Cerebellar cortex (tissue), 1 donor: Measurements from ENCODE around the gene GRIK3.

Experiments used
- DNase-seq: peaks from one replicate; pipeline ENCODE4 v3.0.0-alpha.2; 2015; ENCODE audit warnings: low spot score

GRIK3 gene

DNA sequence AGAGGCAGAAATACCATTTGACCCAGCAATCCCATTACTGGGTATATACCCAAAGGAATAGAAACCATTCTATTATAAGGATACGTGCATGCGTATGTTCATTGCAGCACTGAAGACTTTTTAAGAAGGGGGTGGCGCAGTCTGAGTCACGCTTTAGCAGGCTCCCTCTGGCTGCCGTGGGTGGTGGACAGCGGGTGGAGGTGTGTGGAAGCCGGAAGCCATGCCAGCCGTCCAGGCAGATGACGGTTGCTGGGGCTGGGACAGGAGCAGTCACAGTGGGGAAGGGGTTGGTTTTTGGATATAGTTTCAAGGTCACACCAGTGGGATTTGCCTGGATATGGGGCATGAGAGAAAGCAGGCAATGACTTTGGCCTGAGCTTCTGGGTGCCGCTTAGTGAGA is 270.5 kb downstream of the GRIK3 start:
- no peak for DNase-seq

DNA sequence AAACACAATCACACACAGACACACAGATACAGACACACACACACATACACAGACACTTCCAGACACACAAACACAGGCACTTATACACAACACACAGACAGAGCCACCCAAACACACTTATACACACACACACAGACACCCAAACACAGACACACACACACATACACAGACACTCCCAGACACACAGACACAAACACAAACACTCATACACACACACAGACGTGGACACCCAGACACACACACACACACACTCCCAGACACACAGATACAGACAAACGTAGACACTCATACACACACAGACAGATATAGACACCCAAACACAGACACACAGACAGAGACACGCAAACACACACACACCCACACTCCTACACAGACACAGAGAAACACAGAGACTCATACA is 272.1 kb downstream of the GRIK3 start:
- no peak for DNase-seq

DNA sequence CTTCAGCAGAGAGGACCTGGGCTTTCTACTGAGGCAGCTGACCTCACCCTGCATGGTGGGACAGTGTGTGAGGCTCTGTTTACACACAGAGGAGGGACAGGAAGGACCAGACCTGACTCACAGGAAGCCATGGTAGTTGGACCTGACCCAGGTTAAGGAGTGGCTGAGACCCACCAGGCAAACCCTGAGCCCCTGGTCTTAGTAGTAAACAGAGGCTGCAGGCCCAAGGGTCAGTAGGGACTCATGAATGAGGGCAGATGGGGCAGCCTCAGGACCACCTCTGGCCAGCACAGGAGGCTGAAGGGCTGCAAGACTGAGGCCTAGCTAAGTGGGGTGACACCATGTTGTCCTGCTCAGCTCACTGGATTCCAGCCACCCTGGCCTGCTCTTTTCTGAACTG is 273.2 kb downstream of the GRIK3 start:
- DNase-seq: no peak

DNA sequence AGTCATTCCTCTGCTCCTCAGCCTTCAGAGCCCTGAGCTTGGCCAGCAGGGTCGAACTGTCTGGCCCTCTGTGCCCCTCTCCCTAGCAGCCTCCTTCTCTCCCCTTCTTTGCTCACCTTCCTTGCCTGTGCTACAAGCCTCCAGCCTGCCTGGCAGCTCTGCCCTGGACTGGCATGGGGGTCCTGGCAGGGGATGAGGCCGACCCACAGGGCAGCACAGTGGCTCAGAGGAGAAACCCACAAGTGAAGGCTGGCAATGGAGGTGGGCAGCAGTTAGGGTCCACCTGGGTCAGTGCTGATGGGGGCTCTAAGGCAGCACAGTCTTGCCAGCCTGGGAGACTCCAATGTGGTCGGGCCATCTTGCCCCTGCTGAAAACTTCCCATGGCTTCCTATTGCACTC is 274.2 kb downstream of the GRIK3 start:
- DNase-seq: no peak

DNA sequence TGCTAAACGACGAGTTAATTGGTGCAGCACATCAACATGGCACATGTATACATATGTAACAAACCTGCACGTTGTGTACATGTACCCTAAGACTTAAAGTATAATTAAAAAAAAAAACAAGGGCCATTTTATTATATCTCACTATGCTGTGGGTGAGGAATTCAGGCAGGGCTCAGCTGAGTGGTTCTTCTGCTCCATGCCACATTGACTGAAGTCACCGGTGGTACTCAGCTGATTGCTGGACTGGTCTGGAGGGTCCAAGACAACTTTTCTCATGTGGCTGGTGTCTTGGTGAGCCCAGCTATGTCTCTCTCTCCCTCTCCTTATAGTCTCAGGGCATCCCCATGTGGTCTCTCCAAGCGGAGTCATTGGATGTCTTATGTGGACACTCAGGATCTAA is 275.0 kb downstream of the GRIK3 start:
- no peak for DNase-seq

DNA sequence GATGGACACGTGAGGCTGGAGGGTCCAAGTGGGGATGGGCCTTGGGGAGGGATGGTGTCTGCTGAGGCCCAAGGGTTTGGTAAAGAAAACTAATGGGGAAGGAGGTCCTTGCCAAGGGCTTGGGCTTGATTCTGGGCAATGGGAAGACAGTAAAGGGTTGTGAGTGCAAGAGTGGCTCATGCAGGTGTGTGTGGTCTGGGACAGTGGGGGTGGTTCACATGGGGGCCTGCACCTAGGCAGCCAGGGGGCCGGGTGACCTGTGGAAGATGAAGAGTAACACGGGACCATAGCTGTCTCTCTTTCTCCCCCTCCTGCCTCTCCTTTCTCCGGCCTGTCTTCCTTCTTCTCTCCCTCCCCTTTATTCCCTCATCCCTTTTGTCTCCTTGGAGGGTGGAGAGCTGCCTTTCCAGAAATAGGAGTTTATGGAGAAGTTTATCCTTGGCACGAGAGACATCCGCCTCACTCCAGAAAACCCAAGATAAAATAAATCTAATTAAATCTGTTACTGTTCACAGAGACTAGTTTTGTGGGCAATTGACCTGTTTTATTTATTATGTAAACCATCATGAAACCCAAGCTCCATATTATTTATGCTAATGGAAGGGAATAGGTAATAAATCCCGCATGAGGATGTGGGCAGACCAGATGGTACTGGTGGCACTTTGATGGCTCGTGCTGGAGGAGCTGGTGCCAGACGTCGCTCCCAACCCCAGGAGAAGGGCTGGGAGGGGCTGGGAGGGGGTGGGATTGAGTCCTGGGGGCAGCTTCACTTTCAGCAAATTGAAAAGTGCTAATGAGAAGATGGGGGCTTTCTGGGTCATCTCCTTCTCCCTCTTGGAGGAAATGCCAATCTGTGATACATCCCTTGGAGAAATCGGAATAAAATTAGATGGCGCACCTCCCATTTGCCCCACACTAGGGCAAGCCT is 278.7 kb downstream of the GRIK3 start:
- DNase-seq: no peak

DNA sequence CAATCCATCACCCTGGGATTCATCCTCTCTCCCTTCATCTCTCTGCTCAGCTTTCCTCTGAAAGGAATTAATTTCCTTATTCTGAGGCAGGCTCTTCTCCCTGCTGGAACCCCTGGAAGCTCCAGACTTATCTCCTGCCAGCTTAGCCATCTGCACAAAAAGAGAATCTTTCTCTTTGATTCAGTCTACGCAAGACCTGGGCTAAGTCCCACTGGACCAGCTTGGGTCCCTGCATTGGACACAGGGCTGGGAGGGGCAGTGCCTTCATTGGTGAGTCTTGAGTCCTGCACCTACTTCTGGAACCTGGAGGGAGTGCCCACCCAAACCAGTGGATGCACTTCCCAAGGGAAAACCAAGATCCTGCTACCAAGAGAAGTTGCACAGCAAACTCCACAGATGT is 279.9 kb downstream of the GRIK3 start:
- DNase-seq: no peak

DNA sequence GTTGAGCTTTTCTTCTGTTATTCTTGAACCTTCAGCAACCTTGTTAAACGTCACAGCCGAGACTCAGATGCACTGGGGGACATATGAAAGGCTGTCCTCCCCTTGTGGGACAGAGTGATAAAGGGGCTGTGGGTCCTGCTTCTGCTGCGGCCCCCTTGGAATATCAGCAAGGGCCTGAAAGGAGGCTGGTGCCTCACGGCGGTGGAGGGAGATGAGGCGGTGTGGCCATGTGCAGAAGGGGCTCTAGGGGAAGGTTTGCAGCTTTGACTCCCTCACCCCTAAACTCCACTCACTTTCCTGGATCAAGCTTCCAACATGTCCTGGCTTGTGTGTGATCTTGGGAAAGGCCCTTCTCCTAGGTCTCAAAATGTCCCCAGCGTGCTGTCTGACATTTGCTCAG is 280.9 kb downstream of the GRIK3 start:
- no peak for DNase-seq

DNA sequence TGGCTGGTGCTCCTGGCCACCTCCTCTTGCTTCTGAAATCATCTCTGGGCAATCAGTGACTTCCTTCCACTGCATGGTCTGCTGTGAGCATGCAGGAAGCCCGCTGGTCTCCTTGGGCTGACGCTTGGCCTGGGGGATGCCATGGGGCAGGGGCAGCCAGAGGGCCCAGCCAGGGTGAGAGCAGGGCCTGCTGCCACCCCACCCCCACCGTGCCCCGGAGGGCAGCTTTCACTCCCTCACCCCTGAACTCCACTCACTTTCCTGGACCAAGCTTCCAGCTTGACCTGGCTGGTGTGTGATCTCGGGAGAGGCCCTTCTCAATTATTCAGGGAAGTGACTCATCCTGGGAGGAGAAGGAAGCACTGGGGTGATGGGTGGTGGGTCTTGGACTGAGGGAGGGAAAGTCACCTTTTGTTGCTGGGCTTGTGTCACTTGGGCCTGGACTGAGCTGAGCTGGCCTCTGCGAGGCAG is 281.4 kb downstream of the GRIK3 start:
- no peak for DNase-seq

DNA sequence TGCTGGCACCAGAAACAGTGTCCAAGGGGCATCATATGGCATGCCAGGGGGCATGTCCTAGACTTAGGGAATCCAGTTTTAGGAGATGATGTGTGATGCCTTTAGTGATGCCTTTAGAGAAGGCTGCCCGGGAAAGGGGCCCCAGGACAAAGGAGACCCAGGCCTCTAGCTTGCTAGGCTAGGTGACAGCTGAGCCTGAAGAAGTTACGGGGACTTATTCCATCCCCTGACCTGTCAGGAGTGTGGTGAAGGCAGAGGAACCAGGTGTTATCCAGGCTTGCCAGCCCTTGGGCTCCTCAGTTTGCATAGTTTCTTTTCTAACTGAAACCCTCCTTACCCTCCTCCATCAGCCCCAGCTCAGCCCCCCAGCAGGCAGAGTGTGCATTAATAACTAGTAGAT is 281.9 kb downstream of the GRIK3 start:
- no peak for DNase-seq

DNA sequence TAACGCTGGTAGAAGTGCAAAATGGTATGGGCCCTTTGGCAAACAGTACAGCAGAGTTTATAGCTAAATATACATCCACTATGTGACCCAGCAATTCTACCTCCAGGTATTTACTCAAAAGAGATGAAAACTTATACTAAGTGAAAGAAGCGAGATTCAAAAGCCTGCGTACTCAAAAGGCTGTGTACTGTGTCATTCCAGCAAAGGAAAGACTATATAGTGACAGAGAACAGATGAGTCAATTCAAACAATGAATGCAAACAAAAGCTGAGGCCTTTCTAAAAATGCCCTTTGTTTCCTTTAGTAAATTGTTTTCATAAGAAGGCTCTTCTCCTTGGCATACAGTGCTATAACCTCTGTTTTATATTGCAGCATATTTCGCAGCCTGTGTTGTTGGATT is 282.8 kb downstream of the GRIK3 start:
- no peak for DNase-seq

DNA sequence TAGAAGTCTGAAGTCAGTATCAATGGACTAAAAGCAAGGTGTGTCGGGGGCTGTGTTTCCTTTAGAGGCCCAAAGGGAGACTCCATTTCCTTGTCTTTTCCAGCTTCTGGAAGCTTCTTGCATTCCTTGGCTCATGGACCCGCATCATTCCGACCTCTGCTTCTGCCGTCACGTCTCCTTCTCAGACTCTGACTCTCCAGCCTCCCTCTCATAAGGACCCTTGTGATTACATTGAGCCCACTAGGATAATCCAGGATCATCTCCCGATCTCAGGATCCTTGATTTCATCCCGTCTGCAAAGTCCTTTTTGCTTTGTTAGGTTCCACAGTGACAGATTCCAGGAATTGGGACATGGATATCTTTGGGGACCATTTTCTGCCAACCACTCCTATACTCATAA is 285.8 kb downstream of the GRIK3 start:
- no peak for DNase-seq
